GM21825 (cell line): ENCODE data around the gene HLF.

Experiments
- ATAC-seq: cut with Tn5 transposase; IDR thresholded peaks from one replicate; pipeline ENCODE4 v1.9.1; 2021; ENCODE audit warnings: mild to moderate bottlenecking, moderate library complexity; ENCODE audit not compliant: unreplicated experiment

HLF gene

GRCh38 chr17:55305321-55306087, 40.7 kb downstream of the HLF start:
- ATAC-seq = no peak

GRCh38 chr17:55307879-55308278, 43.1 kb downstream of the HLF start:
- no peak for ATAC-seq

- ATAC-seq = no peak
Measured at GRCh38 chr17:55308613-55309391, 44.0 kb downstream of the HLF start.

GRCh38 chr17:55311767-55312375, 47.1 kb downstream of the HLF start:
- ATAC-seq = no peak

GRCh38 chr17:55312852-55313251, 48.1 kb downstream of the HLF start:
- ATAC-seq = no peak

- ATAC-seq = no peak
Measured at GRCh38 chr17:55314061-55314783, 49.5 kb downstream of the HLF start.

- no peak for ATAC-seq
Measured at GRCh38 chr17:55314784-55315491, 50.2 kb downstream of the HLF start.

- no peak for ATAC-seq
Measured at GRCh38 chr17:55316499-55316898, 51.7 kb downstream of the HLF start.

- no peak for ATAC-seq
Measured at GRCh38 chr17:55317284-55317683, 52.5 kb downstream of the HLF start.

GRCh38 chr17:55318081-55318480, 53.3 kb downstream of the HLF start:
- ATAC-seq = no peak

GRCh38 chr17:55318715-55319487, 54.1 kb downstream of the HLF start:
- no peak for ATAC-seq

- ATAC-seq = no peak
Measured at GRCh38 chr17:55319933-55320593, 55.3 kb downstream of the HLF start.

GRCh38 chr17:55320594-55321426, 56.0 kb downstream of the HLF start:
- ATAC-seq = no peak

GRCh38 chr17:55321427-55322060, 56.8 kb downstream of the HLF start:
- ATAC-seq = no peak

- no peak for ATAC-seq
Measured at GRCh38 chr17:55322453-55322985, 57.8 kb downstream of the HLF start.

- no peak for ATAC-seq
Measured at GRCh38 chr17:55323518-55324295, 58.9 kb downstream of the HLF start.
